Effector memory CD4-positive, alpha-beta T cell (primary cell): ENCODE results near the gene ARPC5L.

ENCODE experiments used
- DNase-seq, 3 donors: peaks; one replicate each; pipeline ENCODE4 v3.0.0-alpha.2; 2020
- H3K27ac ChIP-seq: 2 replicates; pipeline ENCODE4 v1.7.0; 2013; ENCODE audit warnings: mild to moderate bottlenecking, low read length, moderate library complexity; ENCODE audit not compliant: insufficient read depth, poor library complexity, severe bottlenecking
- H3K27me3 ChIP-seq: replicated peaks from 2 replicates; pipeline ENCODE4 v1.7.0; 2013; ENCODE audit warnings: mild to moderate bottlenecking, low read length; ENCODE audit not compliant: insufficient read depth, control insufficient read depth, poor library complexity, severe bottlenecking
- H3K36me3 ChIP-seq: 2 replicates; pipeline ENCODE4 v1.7.0; 2013; ENCODE audit warnings: mild to moderate bottlenecking, low read length, moderate library complexity; ENCODE audit not compliant: control insufficient read depth, insufficient read depth
- H3K4me1 ChIP-seq: 2 replicates; pipeline ENCODE4 v1.7.0; 2013; ENCODE audit warnings: low read length, mild to moderate bottlenecking; ENCODE audit not compliant: control insufficient read depth, insufficient read depth, poor library complexity, severe bottlenecking
- H3K4me3 ChIP-seq: 2 replicates; pipeline ENCODE4 v1.7.0; 2013; ENCODE audit warnings: low read length, low read depth, mild to moderate bottlenecking; ENCODE audit not compliant: insufficient read depth, poor library complexity, severe bottlenecking
- H3K9me3 ChIP-seq: 2 replicates; pipeline ENCODE4 v1.7.0; 2013; ENCODE audit warnings: mild to moderate bottlenecking, low read length, moderate library complexity; ENCODE audit not compliant: control insufficient read depth

Gene ARPC5L

GRCh38 chr9:124887832-124888231 is 25.9 kb downstream of the ARPC5L start:
- H3K4me3 ChIP-seq = no peak overlapping the region
- H3K36me3 ChIP-seq = peaks cover 60% of the 10 kb centered on the region
- H3K27ac ChIP-seq = no peak overlapping the region
- H3K27me3 ChIP-seq = no peaks in the 10 kb centered on the region
- H3K9me3 ChIP-seq = no peaks in the 10 kb centered on the region
- H3K4me1 ChIP-seq = no peaks in the 10 kb centered on the region
- no peak for DNase-seq

GRCh38 chr9:124889006-124889405 is 27.1 kb downstream of the ARPC5L start:
- H3K36me3 ChIP-seq = peaks cover 68% of the 10 kb centered on the region
- no peaks in the 10 kb centered on the region for H3K27me3 ChIP-seq
- H3K4me3 ChIP-seq = no peak overlapping the region
- no peaks in the 10 kb centered on the region for H3K4me1 ChIP-seq
- DNase-seq = no peak
- H3K9me3 ChIP-seq = no peaks in the 10 kb centered on the region
- no peak overlapping the region for H3K27ac ChIP-seq

DNA sequence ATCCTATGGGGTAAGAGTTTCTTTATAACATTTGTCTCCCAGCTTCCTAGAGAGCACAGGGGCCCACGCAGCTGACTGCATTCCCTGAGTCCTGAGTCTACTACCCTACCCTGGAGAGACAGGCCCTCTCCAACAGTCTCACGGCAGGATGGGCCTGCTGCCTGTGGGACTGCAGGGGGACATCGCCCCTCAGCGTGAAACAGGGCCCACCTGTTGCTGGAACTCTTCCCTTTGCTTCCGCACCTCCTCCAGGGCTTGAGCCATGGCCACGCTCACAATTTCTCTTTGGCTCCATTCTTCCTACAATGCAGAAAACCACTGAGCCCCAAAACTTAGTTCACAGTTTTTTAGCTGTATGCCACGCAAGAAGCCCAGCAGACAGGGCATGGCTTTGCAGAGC is 28.2 kb downstream of the ARPC5L start:
- Histone ChIP-seq H3K9me3 (no peaks in the 10 kb centered on the region), H3K4me1 (no peaks in the 10 kb centered on the region), H3K4me3 (no peak overlapping the region), H3K27me3 (no peaks in the 10 kb centered on the region), H3K27ac (no peak overlapping the region), H3K36me3 (peaks cover 69% of the 10 kb centered on the region)
- DNase-seq = no peak

DNA sequence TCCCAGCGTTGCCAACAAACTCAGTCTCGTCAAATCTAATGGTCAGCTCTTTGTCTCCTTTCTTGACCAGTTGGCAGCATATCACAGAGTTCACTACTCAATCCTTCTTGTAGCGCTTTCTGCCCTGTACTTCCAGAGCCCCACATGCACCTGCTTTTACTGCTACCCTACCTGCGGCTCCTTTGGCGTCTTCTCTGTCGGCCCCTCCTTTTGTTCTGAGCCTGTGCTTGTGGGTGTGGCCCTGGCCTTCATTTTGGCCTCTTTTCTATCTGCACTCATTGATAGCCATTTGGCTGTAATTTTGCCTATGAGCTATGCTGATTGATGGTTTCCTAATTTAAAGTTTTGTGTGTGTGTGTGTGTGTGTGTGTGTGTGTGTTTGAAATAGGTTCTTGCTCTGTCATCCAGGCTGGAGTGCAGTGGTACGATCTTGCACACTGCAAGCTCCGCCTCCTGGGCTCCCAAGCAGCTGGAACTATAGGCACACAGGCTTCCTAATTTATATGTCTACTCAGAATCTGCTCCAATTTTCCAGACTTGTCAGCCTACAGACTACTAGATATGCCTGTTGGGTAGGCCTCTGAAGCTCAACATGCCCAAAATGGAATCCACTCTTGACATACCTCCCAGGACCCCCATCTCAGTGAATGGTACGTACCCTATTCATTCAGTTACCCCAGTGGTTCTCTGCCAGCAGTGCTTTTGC is 32.3 kb downstream of the ARPC5L start:
- no peaks in the 10 kb centered on the region for H3K9me3 ChIP-seq
- no peaks in the 10 kb centered on the region for H3K4me1 ChIP-seq
- DNase-seq = no peak
- no peak overlapping the region for H3K4me3 ChIP-seq
- no peak overlapping the region for H3K27ac ChIP-seq
- H3K36me3 ChIP-seq = peaks cover 50% of the 10 kb centered on the region
- H3K27me3 ChIP-seq = no peaks in the 10 kb centered on the region

- H3K4me1 ChIP-seq = no peaks in the 10 kb centered on the region
- no peak overlapping the region for H3K27ac ChIP-seq
- peaks cover 50% of the 10 kb centered on the region for H3K36me3 ChIP-seq
- H3K9me3 ChIP-seq = no peaks in the 10 kb centered on the region
- no peak overlapping the region for H3K4me3 ChIP-seq
- DNase-seq = no peak
- H3K27me3 ChIP-seq = no peaks in the 10 kb centered on the region
Observed at GRCh38 chr9:124894741-124895170, 32.8 kb downstream of the ARPC5L start.

GRCh38 chr9:124897570-124898460 is 35.9 kb downstream of the ARPC5L start:
- Histone ChIP-seq H3K9me3 (no peaks in the 10 kb centered on the region), H3K27ac (no peak overlapping the region), H3K4me3 (no peak overlapping the region), H3K36me3 (peaks cover 40% of the 10 kb centered on the region), H3K4me1 (no peaks in the 10 kb centered on the region), H3K27me3 (no peaks in the 10 kb centered on the region)
- no peak for DNase-seq

GRCh38 chr9:124899845-124900244 is 37.9 kb downstream of the ARPC5L start:
- no peak for DNase-seq
- Histone ChIP-seq H3K36me3 (peaks cover 30% of the 10 kb centered on the region), H3K27ac (no peak overlapping the region), H3K4me1 (no peaks in the 10 kb centered on the region), H3K4me3 (no peak overlapping the region), H3K9me3 (no peaks in the 10 kb centered on the region), H3K27me3 (no peaks in the 10 kb centered on the region)

GRCh38 chr9:124906966-124907365 is 45.0 kb downstream of the ARPC5L start:
- Histone ChIP-seq H3K4me1 (no peaks in the 10 kb centered on the region), H3K36me3 (peaks cover 23% of the 10 kb centered on the region), H3K27me3 (no peaks in the 10 kb centered on the region), H3K27ac (no peak overlapping the region), H3K9me3 (no peaks in the 10 kb centered on the region), H3K4me3 (no peak overlapping the region)
- no peak for DNase-seq

GRCh38 chr9:124908098-124908497 is 46.2 kb downstream of the ARPC5L start:
- H3K27me3 ChIP-seq = no peaks in the 10 kb centered on the region
- H3K27ac ChIP-seq = no peak overlapping the region
- H3K9me3 ChIP-seq = no peaks in the 10 kb centered on the region
- H3K4me1 ChIP-seq = no peaks in the 10 kb centered on the region
- no peak for DNase-seq
- peaks cover 26% of the 10 kb centered on the region for H3K36me3 ChIP-seq
- no peak overlapping the region for H3K4me3 ChIP-seq

DNA sequence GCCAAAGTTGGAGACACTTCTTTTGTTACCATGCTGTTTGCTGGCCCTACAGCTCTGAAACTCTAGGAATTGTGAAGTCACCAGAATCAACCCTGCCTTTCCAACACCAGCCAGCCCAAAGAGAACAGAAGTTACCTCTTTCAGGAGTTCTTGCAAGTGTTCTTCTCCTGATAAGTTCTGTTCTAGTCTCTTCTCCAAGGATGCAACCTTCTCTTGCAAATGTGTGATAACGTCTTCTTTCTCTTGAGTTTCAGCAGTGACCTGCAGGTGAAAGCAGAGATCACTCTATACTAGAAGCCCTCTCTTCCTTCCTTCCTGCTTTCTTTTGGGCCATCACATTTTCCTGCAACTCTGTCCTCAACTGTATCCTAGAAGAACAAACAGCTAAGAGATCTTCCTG is 49.8 kb downstream of the ARPC5L start:
- Histone ChIP-seq H3K36me3 (peaks cover 37% of the 10 kb centered on the region), H3K27ac (no peak overlapping the region), H3K4me1 (no peaks in the 10 kb centered on the region), H3K4me3 (no peak overlapping the region), H3K9me3 (no peaks in the 10 kb centered on the region), H3K27me3 (no peaks in the 10 kb centered on the region)
- no peak for DNase-seq
